Esophagus squamous epithelium (tissue), 4 donors: ENCODE data around the gene BCDIN3D.

Experiments
- POLR2A ChIP-seq, 4 donors: fragments of 450-650 bp; IDR thresholded peaks; one replicate each; pipeline ENCODE4 v1.6.1; 2017; ENCODE audit warnings: antibody characterized with exemption in 4 of 4, mild to moderate bottlenecking in 4 of 4, moderate library complexity in 3 of 4
- TF ChIP-seq, protein P1 (sequence below), 6 experiments: fragments of 450-650 bp in 4 of 6; fragments of 200-600 bp in 2 of 6; sonication (generic) in 2 of 6; IDR thresholded peaks; one replicate each; pipeline ENCODE4 v1.5.1; 2016 to 2019; ENCODE audit warnings: antibody characterized with exemption in 6 of 6, mild to moderate bottlenecking in 4 of 6, moderate library complexity in 4 of 6

DNA sequence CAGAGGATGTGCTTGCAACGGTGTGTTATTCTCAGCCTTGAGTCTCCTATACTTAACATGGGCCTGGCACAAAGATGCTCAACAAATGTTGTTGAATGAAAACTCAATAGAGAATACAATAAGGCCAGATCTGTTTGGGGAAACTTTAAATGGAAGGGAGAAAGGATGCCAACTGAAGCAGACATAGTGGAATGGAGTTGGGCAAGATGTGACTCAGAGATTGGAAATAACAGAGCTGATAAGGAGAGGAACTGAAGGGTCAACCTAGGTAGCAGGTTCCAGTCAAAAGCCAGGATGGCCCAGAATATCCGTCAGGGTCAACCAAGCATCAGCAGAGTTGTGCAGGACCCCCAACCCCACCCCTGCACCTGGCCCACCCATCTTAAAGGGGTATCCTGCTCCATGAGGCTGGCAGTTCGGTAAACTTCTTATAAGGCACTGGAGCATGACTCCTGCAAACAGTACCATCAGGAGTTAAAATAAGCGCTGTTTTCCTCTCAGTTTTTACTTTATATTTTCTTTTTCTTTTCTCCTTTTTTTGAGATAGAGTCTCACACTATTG is 1.1 kb upstream of the BCDIN3D start:
- TF ChIP-seq, protein P1, sequence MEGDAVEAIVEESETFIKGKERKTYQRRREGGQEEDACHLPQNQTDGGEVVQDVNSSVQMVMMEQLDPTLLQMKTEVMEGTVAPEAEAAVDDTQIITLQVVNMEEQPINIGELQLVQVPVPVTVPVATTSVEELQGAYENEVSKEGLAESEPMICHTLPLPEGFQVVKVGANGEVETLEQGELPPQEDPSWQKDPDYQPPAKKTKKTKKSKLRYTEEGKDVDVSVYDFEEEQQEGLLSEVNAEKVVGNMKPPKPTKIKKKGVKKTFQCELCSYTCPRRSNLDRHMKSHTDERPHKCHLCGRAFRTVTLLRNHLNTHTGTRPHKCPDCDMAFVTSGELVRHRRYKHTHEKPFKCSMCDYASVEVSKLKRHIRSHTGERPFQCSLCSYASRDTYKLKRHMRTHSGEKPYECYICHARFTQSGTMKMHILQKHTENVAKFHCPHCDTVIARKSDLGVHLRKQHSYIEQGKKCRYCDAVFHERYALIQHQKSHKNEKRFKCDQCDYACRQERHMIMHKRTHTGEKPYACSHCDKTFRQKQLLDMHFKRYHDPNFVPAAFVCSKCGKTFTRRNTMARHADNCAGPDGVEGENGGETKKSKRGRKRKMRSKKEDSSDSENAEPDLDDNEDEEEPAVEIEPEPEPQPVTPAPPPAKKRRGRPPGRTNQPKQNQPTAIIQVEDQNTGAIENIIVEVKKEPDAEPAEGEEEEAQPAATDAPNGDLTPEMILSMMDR (IDR thresholded peaks at IDR 0.05): no peak
- TF ChIP-seq POLR2A (IDR thresholded peaks at IDR 0.05): no peak
